HepG2 (cell line): Measurements from ENCODE around the gene DNM3. TPM values are rescaled to one million over a fixed set of nuclear protein-coding genes. Genes with fewer than 3 reads are reported as not detected.

Experiments used
- ATAC-seq: fragments of 200-7000 bp; cut with Tn5 transposase; 3 replicates; pipeline ENCODE4 v1.9.1; 2020; ENCODE audit warnings: mild to moderate bottlenecking, moderate library complexity
- BruUV-seq: library from RNA; stranded (reverse); fragments of 400-500 nt; replicated peaks from 2 replicates; lab custom pipeline; 2021; lab: Mats Ljungman, UMichigan
- CTCF ChIA-PET: fragments of 300-600 bp; formaldehyde crosslinking; extraction: SDS; loops from one replicate; lab custom pipeline; 2021; ENCODE audit warnings: low total read pairs, inconsistent platforms, low intra/inter-chr PET ratio; lab: Yijun Ruan, JAX
- POLR2A ChIA-PET: fragments of 350-600 bp; sonication (Branson Sonifier 250); formaldehyde crosslinking; loops from one replicate; lab custom pipeline; 2020; ENCODE audit warnings: antibody characterized with exemption, inconsistent platforms; lab: Yijun Ruan, JAX
- DNase-seq: peaks from one replicate; pipeline ENCODE4 v3.0.0-alpha.2; 2015; ENCODE audit warnings: low spot score
- FAIRE-seq: peaks from 3 replicates; lab custom pipeline; 2011; peaks lifted over from hg19 to GRCh38; lab: Jason Lieb, UNC
- H2AFZ ChIP-seq: one replicate; pipeline ENCODE4 v1.6.1; 2011; ENCODE audit warnings: low read length, inconsistent platforms
- H3K27ac ChIP-seq: fragments of 300-600 bp; 3 replicates; pipeline ENCODE4 v1.8.0; 2011; ENCODE audit warnings: mixed run types, mild to moderate bottlenecking, mixed read lengths, low read length, inconsistent platforms; ENCODE audit not compliant: insufficient read depth; ENCODE audit errors: extremely low read length
- H3K27me3 ChIP-seq, 2 experiments: fragments of 200-600 bp in 1 of 2; 2 replicates in 1 of 2; 3 replicates in 1 of 2; pipeline versions ENCODE4 v1.6.0 to v1.8.0; 2011; ENCODE audit warnings: low read length in 2 of 2, mild to moderate bottlenecking in 2 of 2, moderate library complexity in 2 of 2, inconsistent platforms in 1 of 2; ENCODE audit not compliant: insufficient read depth in 2 of 2, control insufficient read depth in 1 of 2
- H3K36me3 ChIP-seq, 2 experiments: fragments of 200-600 bp in 1 of 2; replicated peaks in 1 of 2; 2 replicates in 1 of 2; 3 replicates in 1 of 2; pipeline versions ENCODE4 v1.5.1 to v1.8.0; 2011; ENCODE audit warnings: low read length in 2 of 2, inconsistent platforms in 1 of 2; ENCODE audit not compliant: insufficient read depth in 2 of 2, control insufficient read depth in 1 of 2
- H3K4me1 ChIP-seq: 2 replicates; pipeline ENCODE4 v1.5.1; 2012; ENCODE audit warnings: low read length, inconsistent platforms; ENCODE audit not compliant: insufficient read depth
- H3K4me2 ChIP-seq: 2 replicates; pipeline ENCODE4 v1.6.0; 2011; ENCODE audit warnings: low read depth, low read length, inconsistent platforms
- H3K4me3 ChIP-seq, 3 experiments: fragments of 200-600 bp in 1 of 3; sonication (generic), shearing (Covaris generic) in 1 of 3; replicated peaks in 1 of 3; 2 replicates each; pipeline ENCODE4 v1.5.1; 2011 to 2016; ENCODE audit warnings: low read length in 3 of 3, inconsistent platforms in 2 of 3, low read depth in 2 of 3, mild to moderate bottlenecking in 2 of 3, control low read depth in 1 of 3, mixed read lengths in 1 of 3; ENCODE audit not compliant: insufficient read depth in 1 of 3
- H3K79me2 ChIP-seq: one replicate; pipeline ENCODE4 v1.6.1; 2011; ENCODE audit warnings: low read length, inconsistent platforms; ENCODE audit not compliant: insufficient read depth
- H3K9ac ChIP-seq: 2 replicates; pipeline ENCODE4 v1.6.0; 2011; ENCODE audit warnings: mild to moderate bottlenecking, low read depth, low read length, inconsistent platforms; ENCODE audit not compliant: insufficient read depth
- H3K9me3 ChIP-seq: 2 replicates; pipeline ENCODE4 v1.5.1; 2012; ENCODE audit warnings: mild to moderate bottlenecking, low read length
- H4K20me1 ChIP-seq: 2 replicates; pipeline ENCODE4 v1.6.0; 2011; ENCODE audit warnings: inconsistent platforms, mild to moderate bottlenecking, low read length, moderate library complexity; ENCODE audit not compliant: insufficient read depth
- EEA1 ChIP-seq: sonication (generic); formaldehyde crosslinking; IDR thresholded peaks from 2 replicates; pipeline ENCODE4 v1.5.1; 2020; ENCODE audit warnings: mild to moderate bottlenecking, missing genetic modification reagents, borderline replicate concordance
- ELK4 ChIP-seq: sonication (generic); formaldehyde crosslinking; IDR thresholded peaks from 2 replicates; pipeline ENCODE4 v1.9.0; 2021; ENCODE audit warnings: missing genetic modification reagents, borderline replicate concordance
- FOXC1 ChIP-seq: sonication (generic); formaldehyde crosslinking; IDR thresholded peaks from 2 replicates; pipeline ENCODE4 v1.8.0; 2022; ENCODE audit warnings: mild to moderate bottlenecking, missing genetic modification reagents, borderline replicate concordance
- MIXL1 ChIP-seq: IDR thresholded peaks from 2 replicates; pipeline ENCODE4 v1.6.1; 2016
- RFX5 ChIP-seq: IDR thresholded peaks from 2 replicates; pipeline ENCODE4 v1.6.1; 2011; ENCODE audit warnings: low read depth, low read length, improper control_type of control experiment
- SIN3A ChIP-seq: IDR thresholded peaks from 2 replicates; pipeline ENCODE4 v1.6.1; 2011; ENCODE audit warnings: low read depth, mild to moderate bottlenecking, control low read depth, low read length, borderline replicate concordance
- SNAPC2 ChIP-seq: sonication (generic); formaldehyde crosslinking; IDR thresholded peaks from 2 replicates; pipeline ENCODE4 v1.8.1; 2022; ENCODE audit warnings: mild to moderate bottlenecking, missing genetic modification reagents
- SRY ChIP-seq: sonication (generic); formaldehyde crosslinking; IDR thresholded peaks from 2 replicates; pipeline ENCODE4 v1.8.0; 2022; ENCODE audit warnings: mild to moderate bottlenecking, missing genetic modification reagents
- THAP9 ChIP-seq: sonication (generic); formaldehyde crosslinking; IDR thresholded peaks from 2 replicates; pipeline ENCODE4; 2020; ENCODE audit warnings: missing genetic modification reagents, mild to moderate bottlenecking, borderline replicate concordance
- TOE1 ChIP-seq: sonication (generic); formaldehyde crosslinking; IDR thresholded peaks from 2 replicates; pipeline ENCODE4 v1.4.0; 2020; ENCODE audit warnings: mild to moderate bottlenecking, missing genetic modification reagents
- UBTF ChIP-seq: sonication (generic); formaldehyde crosslinking; IDR thresholded peaks from 2 replicates; pipeline ENCODE4 v1.4.0; 2020; ENCODE audit warnings: mild to moderate bottlenecking, missing genetic modification reagents
- ZMAT3 ChIP-seq: sonication (generic); formaldehyde crosslinking; conservative IDR thresholded peaks from 2 replicates; pipeline ENCODE4 v1.7.0; 2021; ENCODE audit warnings: missing genetic modification reagents
- ZNF230 ChIP-seq: sonication (generic); formaldehyde crosslinking; IDR thresholded peaks from 2 replicates; pipeline ENCODE4 v1.4.0; 2020; ENCODE audit warnings: mild to moderate bottlenecking, missing genetic modification reagents
- ZNF276 ChIP-seq: sonication (generic); formaldehyde crosslinking; IDR thresholded peaks from 2 replicates; pipeline ENCODE4 v1.4.0; 2020; ENCODE audit warnings: mild to moderate bottlenecking, low read depth, missing genetic modification reagents
- ZNF431 ChIP-seq: sonication (generic); formaldehyde crosslinking; IDR thresholded peaks from 2 replicates; pipeline ENCODE4 v1.9.0; 2022; ENCODE audit warnings: missing genetic modification reagents, low read depth, mild to moderate bottlenecking, borderline replicate concordance
- ZNF598 ChIP-seq: sonication (generic); formaldehyde crosslinking; IDR thresholded peaks from 2 replicates; pipeline ENCODE4 v1.5.1; 2020; ENCODE audit warnings: mild to moderate bottlenecking, missing genetic modification reagents, borderline replicate concordance
- WGBS: methylation state at CpG from one replicate; pipeline ENCODE4 v1.1.6; 2017; ENCODE audit warnings: low lambda C conversion rate; 5-methylcytosine and 5-hydroxymethylcytosine counted together
- in situ Hi-C: cut with HindIII; loops from 2 replicates; pipeline ENCODE4 v1.10.0; 2017; ENCODE audit warnings: low pct_unique_long_range_greater_than_20kb; ENCODE audit not compliant: extremely low pct_ligation_motif_present
- intact Hi-C: fragments of 100-400 bp; cut with micrococcal nuclease; formaldehyde crosslinking; loops from one replicate; pipeline ENCODE4 v1.10.0; 2022; ENCODE audit not compliant: unreplicated experiment
- polyA plus RNA-seq, 8 experiments: library from polyadenylated mRNA; depleted of rRNA in 3 of 8; stranded (reverse) in 7 of 8; unstranded in 1 of 8; fragments of >200 nt; fragmentation: Illumina TruSeq in 4 of 8; extraction: Trizol in 4 of 8; gene quantifications; 2 replicates each; pipeline versions ENCODE4 v1.2.1 to v1.2.3, GENCODE V29; 2011 to 2016; ENCODE audit warnings: low read depth in 4 of 8, missing spikeins in 1 of 8, mixed read lengths in 1 of 8; ENCODE audit not compliant: insufficient read depth in 1 of 8
- total RNA-seq, 5 experiments: library from RNA; depleted of rRNA; stranded (reverse); fragments of >200 nt; fragmentation: Illumina TruSeq; extraction: Trizol; gene quantifications; 2 replicates each; pipeline ENCODE4 v1.2.3, GENCODE V29; 2016; ENCODE audit warnings: low read depth in 1 of 5

Gene DNM3
- total and polyA plus RNA-seq, 2 of the 13 experiments (the other 11 are each of a cell fraction or from before 2014, with no cell fraction given) = 0.05 TPM; not detected in 1

GRCh38 chr1:171901245-171901644, 59.9 kb downstream of the DNM3 start:
- Histone ChIP-seq H3K4me2 (no peak overlapping the region), H3K27ac (no peak overlapping the region), H3K36me3 (no peaks in the 10 kb centered on the region), H4K20me1 (no peaks in the 10 kb centered on the region), H3K9ac (no peak overlapping the region), H2AFZ (no peak overlapping the region), H3K9me3 (no peaks in the 10 kb centered on the region), H3K79me2 (no peaks in the 10 kb centered on the region), H3K4me3 (no peak overlapping the region), H3K4me1 (no peaks in the 10 kb centered on the region), H3K27me3 (0 out of 5 replicates have a peak, but pooled peaks cover 0 to 5% of the 10 kb centered on the region in 2 experiments)
- ChIA-PET POLR2A (no interaction called here), CTCF (no interaction called here)
- ATAC-seq = peak; percentile 33; the same call in 1 of the 3 replicates
- 16% methylated on average over 7 of the region's 7 CpGs for whole genome bisulfite sequencing
- no peak for DNase-seq
- in situ Hi-C loops (no loop called here), intact Hi-C loops (no loop called here)
- TF ChIP-seq THAP9 (CRISPR knock-in tag) (no peak), FOXC1 (no peak), EEA1 (no peak), ZNF598 (CRISPR knock-in tag) (no peak), ZMAT3 (CRISPR knock-in tag) (no peak), RFX5 (no peak), SIN3A (no peak), ZNF431 (CRISPR knock-in tag) (no peak), SRY (CRISPR knock-in tag) (no peak), ZNF276 (CRISPR knock-in tag) (no peak), ZNF230 (CRISPR knock-in tag) (no peak), MIXL1 (CRISPR knock-in tag) (no peak), SNAPC2 (CRISPR knock-in tag) (no peak), ELK4 (CRISPR knock-in tag) (no peak), TOE1 (no peak), UBTF (CRISPR knock-in tag) (no peak)
- no TSS peak for BruUV-seq
- no peak for FAIRE-seq
